GM15510 (cell line): Measurements from ENCODE around the gene FLT3.

ENCODE experiments used
- POLR2A ChIP-seq: IDR thresholded peaks from 3 replicates; pipeline ENCODE4 v1.6.1; 2011; ENCODE audit warnings: borderline replicate concordance; ENCODE audit not compliant: insufficient read length; ENCODE audit errors: extremely low read depth

The FLT3 gene

DNA sequence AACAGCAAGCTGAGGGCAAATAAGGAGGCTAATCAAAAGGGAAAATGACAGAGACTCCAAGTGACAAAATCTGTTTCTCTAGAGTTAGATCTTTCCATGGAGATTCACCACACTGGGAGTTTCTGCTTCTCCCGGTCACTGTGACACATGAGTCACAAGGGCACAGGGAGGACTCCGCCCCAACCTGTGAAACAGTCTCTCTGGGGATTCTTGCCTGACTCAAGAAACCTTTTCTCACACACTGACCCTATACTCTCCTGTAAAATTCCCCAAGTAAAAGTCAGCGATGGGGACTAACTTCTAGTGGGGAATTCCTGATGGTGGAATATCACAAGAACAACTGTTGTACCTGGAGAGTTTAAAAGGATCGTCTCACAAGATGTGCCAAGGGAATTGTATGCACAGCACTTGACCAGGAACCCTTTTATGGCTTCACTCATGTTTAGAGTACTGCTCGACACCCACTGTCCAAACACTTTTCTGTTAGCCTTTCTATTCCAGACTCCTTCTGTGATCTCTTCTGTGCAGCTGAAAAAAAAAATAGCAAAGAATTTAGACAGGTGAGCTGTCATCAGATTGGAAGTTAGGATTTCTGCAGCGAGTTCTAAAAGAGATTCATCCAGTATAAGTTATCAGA, 65.1 kb downstream of the FLT3 start:
- no peak for TF ChIP-seq POLR2A

GRCh38 chr13:28033894-28034655, 66.3 kb downstream of the FLT3 start:
- TF ChIP-seq POLR2A = no peak

DNA sequence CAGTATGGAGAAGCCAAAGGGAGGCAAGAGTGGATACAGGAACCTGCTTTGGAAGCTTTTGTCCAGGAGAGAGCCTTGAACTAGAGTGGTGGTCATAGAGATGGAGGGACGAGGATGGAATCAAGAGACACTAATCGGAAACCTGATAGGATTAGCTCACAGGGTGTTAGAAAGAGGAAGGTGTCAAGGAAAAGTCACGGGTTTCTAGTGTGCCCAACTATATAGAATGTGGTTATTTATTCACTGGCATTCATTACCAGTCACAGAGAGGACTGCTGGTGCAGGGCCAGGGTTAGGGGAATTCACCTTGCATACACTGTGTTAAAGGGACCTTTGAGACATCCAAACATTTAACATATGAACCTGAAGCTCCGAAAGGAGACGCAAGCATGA, 68.5 kb downstream of the FLT3 start:
- TF ChIP-seq POLR2A = no peak

GRCh38 chr13:28031220-28031895, 69.0 kb downstream of the FLT3 start:
- TF ChIP-seq POLR2A = no peak

- TF ChIP-seq POLR2A = no peak
Observed at GRCh38 chr13:28027607-28028364, 72.6 kb downstream of the FLT3 start.

GRCh38 chr13:28027071-28027470, 73.3 kb downstream of the FLT3 start:
- no peak for TF ChIP-seq POLR2A

GRCh38 chr13:28026508-28026907, 73.9 kb downstream of the FLT3 start:
- no peak for TF ChIP-seq POLR2A

DNA sequence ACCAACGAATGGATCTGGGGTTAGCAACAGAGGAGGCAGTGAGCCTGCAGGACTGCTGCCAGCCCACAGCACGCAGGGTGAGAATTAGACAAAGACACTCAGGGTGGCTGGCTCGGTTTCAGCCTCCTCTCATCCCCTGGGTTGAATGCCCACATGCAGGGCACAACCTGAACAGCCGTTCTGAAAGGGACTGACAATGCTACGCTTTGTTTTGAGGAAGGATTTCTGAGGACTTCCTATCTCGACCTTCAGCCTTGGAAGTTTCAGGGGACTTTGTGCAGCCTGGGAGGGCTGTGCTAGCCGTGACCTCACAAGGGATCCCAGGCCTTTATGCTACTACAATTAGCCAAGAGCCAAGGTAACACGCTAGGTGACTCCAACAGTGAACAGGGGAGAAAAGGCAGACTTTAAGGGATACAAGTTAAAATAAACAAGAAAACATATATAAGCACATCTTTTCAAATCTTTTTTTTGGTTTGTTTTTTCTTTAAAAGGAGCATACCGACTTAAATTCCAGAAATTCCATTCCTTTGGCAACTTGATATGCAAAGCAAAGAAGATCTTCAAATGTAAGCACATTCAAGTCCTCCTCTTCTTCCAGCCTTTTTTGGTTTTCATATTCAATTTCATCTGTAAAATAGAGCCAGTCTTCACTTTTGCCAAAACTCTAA, 77.4 kb downstream of the FLT3 start:
- no peak for TF ChIP-seq POLR2A

DNA sequence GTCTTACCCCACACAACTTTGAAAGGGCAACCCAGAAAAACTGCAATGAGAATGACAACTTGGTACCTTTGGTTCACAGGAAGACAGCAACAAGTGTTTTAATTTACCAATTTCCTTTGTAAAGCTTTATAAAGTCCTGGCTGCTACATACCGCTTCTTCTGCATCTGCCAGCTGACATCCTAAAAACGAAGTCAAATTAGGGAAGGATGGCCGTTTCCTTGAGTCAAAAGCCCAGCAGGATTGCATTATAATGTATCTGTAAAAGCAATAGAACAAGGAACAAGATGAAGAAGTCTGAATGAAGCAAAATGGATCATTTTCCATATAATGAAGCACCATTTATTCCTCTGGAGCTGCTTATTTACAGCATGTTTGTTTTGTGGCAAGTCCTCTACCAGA, 86.1 kb downstream of the FLT3 start:
- TF ChIP-seq POLR2A = no peak

GRCh38 chr13:28013482-28013881, 86.9 kb downstream of the FLT3 start:
- no peak for TF ChIP-seq POLR2A

DNA sequence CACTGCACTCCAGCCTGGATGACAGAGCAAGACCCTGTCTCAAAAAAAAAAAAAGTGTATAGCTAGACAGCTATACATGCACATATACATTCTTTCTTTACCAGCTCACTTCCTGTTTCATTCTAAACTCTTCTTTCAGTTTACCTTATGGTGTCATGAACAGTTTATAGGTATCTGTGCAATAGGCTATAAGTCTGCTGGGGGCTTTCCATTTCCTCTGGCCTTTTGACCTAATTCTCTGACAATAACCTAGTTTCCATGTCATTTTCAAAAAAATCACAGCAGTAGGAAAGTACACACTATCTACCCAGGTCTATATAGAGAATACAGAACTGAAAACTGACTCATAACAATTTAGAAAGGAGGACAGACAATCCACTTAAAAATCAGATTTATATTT, 87.5 kb downstream of the FLT3 start:
- TF ChIP-seq POLR2A = no peak

GRCh38 chr13:28012383-28012782, 88.0 kb downstream of the FLT3 start:
- no peak for TF ChIP-seq POLR2A

DNA sequence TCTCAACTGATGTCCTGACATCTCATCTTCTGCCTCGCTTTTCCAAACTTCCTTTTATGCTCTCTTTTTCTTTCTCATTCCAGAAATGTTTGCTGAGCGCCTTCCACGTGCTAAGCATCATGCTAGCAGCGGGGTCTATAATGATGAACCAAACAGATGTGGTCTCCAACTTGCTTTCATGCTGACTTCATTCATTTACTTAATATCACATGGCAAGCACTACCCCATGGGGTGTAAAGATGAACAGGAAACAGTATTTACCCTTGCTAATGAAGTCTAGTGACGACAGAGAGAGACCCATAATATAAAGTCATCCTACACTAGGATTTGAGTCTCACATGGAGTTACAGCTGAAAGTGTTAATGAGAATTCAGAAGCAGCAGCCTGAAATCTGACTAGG, 90.3 kb downstream of the FLT3 start:
- TF ChIP-seq POLR2A = no peak

DNA sequence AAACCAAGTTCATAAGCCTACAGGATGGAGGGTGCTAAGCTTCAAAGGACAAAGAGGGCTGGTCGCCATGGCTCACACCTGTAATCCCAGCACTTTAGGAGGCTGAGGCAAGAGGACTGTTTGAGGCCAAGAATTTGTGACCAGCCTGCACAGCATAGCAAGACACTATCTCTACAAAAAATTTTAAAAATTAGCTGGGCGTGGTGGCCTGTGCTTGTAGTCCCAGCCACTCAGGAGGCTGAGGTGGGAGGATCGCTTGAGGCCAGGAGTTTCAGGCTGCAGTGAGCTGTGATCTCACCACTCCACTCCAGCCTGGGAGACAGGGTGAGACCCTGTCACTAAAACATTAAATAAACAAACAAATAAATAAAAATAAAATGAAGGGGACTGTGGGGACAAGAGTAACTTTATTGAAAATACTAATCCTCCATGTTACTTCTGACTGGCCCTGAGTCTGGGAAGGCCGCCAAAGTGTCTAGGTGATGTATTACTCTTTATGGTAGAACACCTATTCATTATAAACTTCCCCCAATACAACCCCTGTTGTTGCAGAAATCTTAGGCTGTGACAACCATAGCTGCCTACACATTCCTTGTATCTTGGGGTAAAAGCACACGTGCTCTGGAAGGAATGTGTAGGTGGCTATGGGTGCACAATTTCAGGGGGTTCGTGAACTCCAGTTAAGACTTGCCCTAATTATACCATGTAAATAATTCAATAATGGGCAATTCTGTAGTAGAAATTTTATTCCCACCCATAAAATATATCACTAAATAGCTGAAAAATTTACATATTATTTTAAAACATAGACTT, 97.3 kb downstream of the FLT3 start:
- no peak for TF ChIP-seq POLR2A
